ENCODE data around the gene MICU1. TPM values are rescaled to one million over a fixed set of nuclear protein-coding genes. Genes with fewer than 3 reads are reported as not detected.
A peak's percentile ranks its signal among the peaks of the same experiment; 100 is the strongest.
"Not testable (repeated sequence)": the region's sequence is repeated elsewhere in the genome, so short reads cannot be mapped to it uniquely, and the experiment has no call there.

MICU1 gene
- total RNA-seq, 1 donor from 2014 or later: 79.8 TPM

DNA sequence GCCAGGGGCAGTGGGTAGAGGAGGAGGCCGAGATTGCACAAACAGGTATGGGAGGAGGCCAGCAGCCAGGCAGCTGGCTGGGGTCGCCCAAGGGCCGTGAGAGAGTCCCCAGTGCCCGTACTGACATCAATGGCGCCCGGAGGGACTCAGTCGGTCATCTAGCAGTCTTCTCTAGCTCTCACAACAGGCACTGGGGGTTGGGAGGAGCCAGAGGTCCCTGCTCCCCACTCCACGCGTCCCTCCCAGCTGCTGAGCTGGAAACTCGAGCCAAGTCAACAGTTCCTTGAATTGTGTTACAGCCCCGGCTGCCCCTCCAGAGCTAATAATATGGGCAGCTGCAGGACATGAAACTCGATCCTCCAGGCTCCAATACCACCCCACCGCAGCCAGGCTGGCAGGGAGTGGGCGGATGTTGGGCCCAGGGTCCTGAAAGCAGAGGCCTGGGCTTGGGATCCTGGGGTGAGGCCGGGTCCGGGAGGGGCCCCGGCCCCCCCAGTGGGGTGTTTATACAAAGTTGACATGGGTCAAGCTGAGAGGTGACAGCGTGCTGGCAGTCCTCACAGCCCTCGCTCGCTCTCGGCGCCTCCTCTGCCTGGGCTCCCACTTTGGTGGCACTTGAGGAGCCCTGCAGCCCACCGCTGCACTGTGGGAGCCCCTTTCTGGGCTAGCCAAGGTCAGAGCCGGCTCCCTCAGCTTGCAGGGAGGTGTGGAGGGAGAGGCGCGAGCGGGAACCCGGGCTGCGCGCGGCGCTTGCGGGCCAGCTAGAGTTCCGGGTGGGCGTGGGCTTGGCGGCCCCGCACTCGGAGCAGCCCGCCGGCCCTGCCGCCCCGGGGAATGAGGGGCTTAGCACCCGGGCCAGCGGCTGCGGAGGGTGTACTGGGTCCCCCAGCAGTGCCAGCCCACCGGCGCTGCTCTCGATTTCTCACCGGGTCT is 300.4 kb downstream of the MICU1 start:
- not testable (repeated sequence) for H3K4me3 Mint-ChIP-seq; H3K79me2 ChIP-seq (ENCODE audit: low read depth); H3K9ac ChIP-seq; H3K9me3 Mint-ChIP-seq; H4K20me1 ChIP-seq (ENCODE audit: low read depth); H3K9me3 ChIP-seq (ENCODE audit: low read depth); H3K27ac ChIP-seq; H3K36me3 ChIP-seq; H3K36me3 Mint-ChIP-seq; H3K27me3 ChIP-seq; H3K4me3 ChIP-seq
- peaks cover 62% of the 10 kb centered on the region for H3K4me1 Mint-ChIP-seq
- DNase-seq (ENCODE audit: low spot score): peak; percentile 66
- H3K27ac Mint-ChIP-seq: peak overlapping the region; percentile 96
- H3K27me3 Mint-ChIP-seq (ENCODE audit: insufficient read depth, low read depth): peaks cover 16% of the 10 kb centered on the region
- H3F3A ChIP-seq (ENCODE audit: low read depth): peaks cover 33% of the 10 kb centered on the region
- peak overlapping the region; percentile 43 for H2AFZ ChIP-seq (replicated peaks)
- H3K4me1 ChIP-seq: peaks cover 31% of the 10 kb centered on the region
- H3K4me2 ChIP-seq: peak overlapping the region; percentile 28

DNA sequence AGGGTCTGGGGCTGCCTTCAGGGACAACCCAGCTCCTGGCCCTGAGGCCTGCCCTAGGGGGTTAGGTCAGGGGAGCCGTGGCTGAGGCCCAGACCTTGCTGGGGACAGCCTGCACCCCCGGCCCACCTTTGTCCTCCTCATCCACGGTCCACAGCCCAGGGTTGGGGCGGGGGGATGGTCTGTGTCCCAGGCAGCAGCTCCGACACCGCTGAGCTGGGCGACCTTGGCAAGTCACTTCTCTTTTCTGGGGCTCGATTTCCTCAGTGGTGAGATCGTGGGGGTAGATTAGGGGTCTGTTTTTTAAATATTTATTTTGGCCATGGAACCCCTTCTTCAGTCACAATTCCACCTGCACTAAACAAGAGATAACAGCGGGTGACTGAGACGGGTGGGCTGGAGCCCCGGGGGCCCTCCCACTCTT is 302.1 kb downstream of the MICU1 start:
- H3K36me3 Mint-ChIP-seq: peaks cover 3% of the 10 kb centered on the region
- Histone ChIP-seq H3K79me2 (ENCODE audit: low read depth) (no peaks in the 10 kb centered on the region), H4K20me1 (ENCODE audit: low read depth) (no peaks in the 10 kb centered on the region), H3K27ac (no peak overlapping the region), H3K9ac (no peak overlapping the region), H3K9me3 (ENCODE audit: low read depth) (no peaks in the 10 kb centered on the region), H3K4me3 (no peak overlapping the region), H3K36me3 (no peaks in the 10 kb centered on the region), H3K4me1 (peaks cover 31% of the 10 kb centered on the region), H3K27me3 (peaks cover 8% of the 10 kb centered on the region), H2AFZ (replicated peaks) (no peak overlapping the region), H3F3A (ENCODE audit: low read depth) (peaks cover 35% of the 10 kb centered on the region), H3K4me2 (no peak overlapping the region)
- peaks cover 62% of the 10 kb centered on the region for H3K4me1 Mint-ChIP-seq
- H3K9me3 Mint-ChIP-seq: no peaks in the 10 kb centered on the region
- no peak overlapping the region for H3K27ac Mint-ChIP-seq
- no peak overlapping the region for H3K4me3 Mint-ChIP-seq
- peaks cover 13% of the 10 kb centered on the region for H3K27me3 Mint-ChIP-seq (ENCODE audit: insufficient read depth, low read depth)
- TF ChIP-seq EZH2phosphoT487 (IDR thresholded peaks at IDR 0.05) (no peak), EZH2 (IDR thresholded peaks at IDR 0.05) (no peak)
- TF ChIP-seq, protein P1, sequence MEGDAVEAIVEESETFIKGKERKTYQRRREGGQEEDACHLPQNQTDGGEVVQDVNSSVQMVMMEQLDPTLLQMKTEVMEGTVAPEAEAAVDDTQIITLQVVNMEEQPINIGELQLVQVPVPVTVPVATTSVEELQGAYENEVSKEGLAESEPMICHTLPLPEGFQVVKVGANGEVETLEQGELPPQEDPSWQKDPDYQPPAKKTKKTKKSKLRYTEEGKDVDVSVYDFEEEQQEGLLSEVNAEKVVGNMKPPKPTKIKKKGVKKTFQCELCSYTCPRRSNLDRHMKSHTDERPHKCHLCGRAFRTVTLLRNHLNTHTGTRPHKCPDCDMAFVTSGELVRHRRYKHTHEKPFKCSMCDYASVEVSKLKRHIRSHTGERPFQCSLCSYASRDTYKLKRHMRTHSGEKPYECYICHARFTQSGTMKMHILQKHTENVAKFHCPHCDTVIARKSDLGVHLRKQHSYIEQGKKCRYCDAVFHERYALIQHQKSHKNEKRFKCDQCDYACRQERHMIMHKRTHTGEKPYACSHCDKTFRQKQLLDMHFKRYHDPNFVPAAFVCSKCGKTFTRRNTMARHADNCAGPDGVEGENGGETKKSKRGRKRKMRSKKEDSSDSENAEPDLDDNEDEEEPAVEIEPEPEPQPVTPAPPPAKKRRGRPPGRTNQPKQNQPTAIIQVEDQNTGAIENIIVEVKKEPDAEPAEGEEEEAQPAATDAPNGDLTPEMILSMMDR (IDR thresholded peaks at IDR 0.05): no peak
- DNase-seq (ENCODE audit: low spot score): no peak

DNA sequence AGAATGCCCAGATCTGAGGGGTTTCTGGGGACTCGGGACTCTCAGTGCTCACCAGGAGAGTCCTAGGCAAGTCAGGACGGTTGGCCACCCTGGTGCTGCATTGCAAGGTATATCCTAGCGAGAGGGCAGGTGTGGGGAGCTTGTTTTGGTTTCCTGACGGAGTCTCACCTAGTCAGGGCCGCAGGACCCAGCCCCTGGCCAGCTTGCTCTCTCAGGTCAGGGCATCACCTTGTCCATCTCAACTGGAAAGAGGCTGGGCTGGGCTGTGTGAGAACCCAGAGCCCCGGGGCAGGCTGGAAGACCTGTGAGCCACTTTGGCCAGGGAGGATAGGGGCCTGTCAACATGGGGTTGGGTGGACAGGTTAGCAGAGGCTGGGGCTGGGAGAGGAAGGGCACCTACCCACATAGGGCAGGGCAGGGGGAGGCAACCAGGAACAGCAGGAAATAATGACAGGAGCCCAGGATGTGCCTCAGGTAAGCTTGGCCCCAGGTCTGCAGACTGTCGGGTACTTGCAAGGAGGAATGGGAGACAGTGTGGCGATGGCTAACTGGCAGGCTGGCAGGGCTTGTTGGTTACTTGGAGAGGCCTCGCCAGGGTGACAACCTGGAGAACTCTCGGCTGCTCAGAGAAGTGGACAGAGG is 302.6 kb downstream of the MICU1 start:
- Histone ChIP-seq H3F3A (ENCODE audit: low read depth) (peaks cover 37% of the 10 kb centered on the region), H3K27ac (no peak overlapping the region), H3K36me3 (no peaks in the 10 kb centered on the region), H3K27me3 (peaks cover 14% of the 10 kb centered on the region), H3K79me2 (ENCODE audit: low read depth) (no peaks in the 10 kb centered on the region), H3K4me3 (no peak overlapping the region), H3K9ac (no peak overlapping the region), H3K9me3 (ENCODE audit: low read depth) (no peaks in the 10 kb centered on the region), H3K4me2 (no peak overlapping the region), H4K20me1 (ENCODE audit: low read depth) (no peaks in the 10 kb centered on the region), H3K4me1 (peaks cover 26% of the 10 kb centered on the region), H2AFZ (replicated peaks) (no peak overlapping the region)
- H3K27ac Mint-ChIP-seq: peak overlapping the region; percentile 33
- TF ChIP-seq, protein P1 (IDR thresholded peaks at IDR 0.05): no peak
- TF ChIP-seq EZH2phosphoT487 (IDR thresholded peaks at IDR 0.05): no peak
- TF ChIP-seq EZH2 (IDR thresholded peaks at IDR 0.05): no peak
- no peak for DNase-seq (ENCODE audit: low spot score)
- peaks cover 61% of the 10 kb centered on the region for H3K4me1 Mint-ChIP-seq
- H3K9me3 Mint-ChIP-seq: no peaks in the 10 kb centered on the region
- H3K27me3 Mint-ChIP-seq (ENCODE audit: insufficient read depth, low read depth): peaks cover 17% of the 10 kb centered on the region
- H3K4me3 Mint-ChIP-seq: no peak overlapping the region
- peaks cover 3% of the 10 kb centered on the region for H3K36me3 Mint-ChIP-seq

Measured in neural progenitor cell (in vitro differentiated cells).